GM19438 (cell line): ENCODE results near the gene AUTS2.

Source experiments
- ATAC-seq: cut with Tn5 transposase; IDR thresholded peaks from one replicate; pipeline ENCODE4 v1.9.1; 2021; ENCODE audit warnings: low read depth; ENCODE audit not compliant: unreplicated experiment

AUTS2 gene

GRCh38 chr7:70618020-70618551 is 1019.8 kb downstream of the AUTS2 start:
- ATAC-seq: no peak

- ATAC-seq: no peak
Observed at GRCh38 chr7:70619130-70619529, 1020.9 kb downstream of the AUTS2 start.

GRCh38 chr7:70619659-70620058 is 1021.4 kb downstream of the AUTS2 start:
- ATAC-seq: no peak

GRCh38 chr7:70620333-70621055 is 1022.2 kb downstream of the AUTS2 start:
- ATAC-seq: no peak

- ATAC-seq: no peak
Observed at GRCh38 chr7:70621954-70622600, 1023.8 kb downstream of the AUTS2 start.

- ATAC-seq: no peak
Observed at GRCh38 chr7:70622936-70623335, 1024.7 kb downstream of the AUTS2 start.

- no peak for ATAC-seq
Observed at GRCh38 chr7:70624500-70625103, 1026.3 kb downstream of the AUTS2 start.

GRCh38 chr7:70627461-70627860 is 1029.2 kb downstream of the AUTS2 start:
- ATAC-seq: no peak

- no peak for ATAC-seq
Observed at GRCh38 chr7:70630440-70630817, 1032.2 kb downstream of the AUTS2 start.

GRCh38 chr7:70630818-70631457 is 1032.7 kb downstream of the AUTS2 start:
- no peak for ATAC-seq

GRCh38 chr7:70631718-70632117 is 1033.4 kb downstream of the AUTS2 start:
- no peak for ATAC-seq

GRCh38 chr7:70632400-70632799 is 1034.1 kb downstream of the AUTS2 start:
- no peak for ATAC-seq

- ATAC-seq: no peak
Observed at GRCh38 chr7:70634071-70634470, 1035.8 kb downstream of the AUTS2 start.

GRCh38 chr7:70634610-70635068 is 1036.4 kb downstream of the AUTS2 start:
- no peak for ATAC-seq

- no peak for ATAC-seq
Observed at GRCh38 chr7:70635633-70636032, 1037.4 kb downstream of the AUTS2 start.

GRCh38 chr7:70636169-70636568 is 1037.9 kb downstream of the AUTS2 start:
- ATAC-seq: no peak

- ATAC-seq: no peak
Observed at GRCh38 chr7:70637726-70638125, 1039.5 kb downstream of the AUTS2 start.

GRCh38 chr7:70638158-70639107 is 1040.2 kb downstream of the AUTS2 start:
- no peak for ATAC-seq

- no peak for ATAC-seq
Observed at GRCh38 chr7:70640266-70640833, 1042.1 kb downstream of the AUTS2 start.

GRCh38 chr7:70641882-70642281 is 1043.6 kb downstream of the AUTS2 start:
- no peak for ATAC-seq
